Adipocyte (in vitro differentiated cells): ENCODE results near the gene OSBPL1A.

Experiments
- DNase-seq: peaks from one replicate; pipeline ENCODE4 v3.0.0-alpha.2; 2015; ENCODE audit warnings: low read depth
- H3K27me3 ChIP-seq: replicated peaks from 2 replicates; pipeline ENCODE4 v1.7.0; 2013; ENCODE audit warnings: mild to moderate bottlenecking, low read length, moderate library complexity; ENCODE audit not compliant: control insufficient read depth, insufficient read depth
- H3K36me3 ChIP-seq: 2 replicates; pipeline ENCODE4 v1.7.0; 2013; ENCODE audit warnings: low read length, mild to moderate bottlenecking, moderate library complexity; ENCODE audit not compliant: control insufficient read depth, insufficient read depth, severe bottlenecking
- H3K4me1 ChIP-seq: 2 replicates; pipeline ENCODE4 v1.7.0; 2013; ENCODE audit warnings: mild to moderate bottlenecking, low read length, moderate library complexity; ENCODE audit not compliant: control insufficient read depth, insufficient read depth
- H3K4me3 ChIP-seq: 2 replicates; pipeline ENCODE4 v1.7.0; 2013; ENCODE audit warnings: mild to moderate bottlenecking, low read length, moderate library complexity
- H3K9ac ChIP-seq: 2 replicates; pipeline ENCODE4 v1.7.0; 2013; ENCODE audit warnings: mild to moderate bottlenecking, low read length, moderate library complexity
- H3K9me3 ChIP-seq: 2 replicates; pipeline ENCODE4 v1.7.0; 2013; ENCODE audit warnings: mild to moderate bottlenecking, low read length, moderate library complexity; ENCODE audit not compliant: control insufficient read depth

OSBPL1A gene

GRCh38 chr18:24397694-24398368 lies at the start of gene OSBPL1A:
OSBPL1A (minus strand) TSS chr18:24397824; CDS start chr18:24377533, 20,291 bp downstream.
- H3K9ac ChIP-seq, result peak within 1 kb of the TSS; percentile 82
- no peaks in the 10 kb centered on the region for H3K27me3 ChIP-seq
- H3K4me3 ChIP-seq, result peak within 1 kb of the TSS; percentile 85
- no peaks in the 10 kb centered on the region for H3K36me3 ChIP-seq
- H3K4me1 ChIP-seq, result peaks cover 37% of the 10 kb centered on the region
- no peaks in the 10 kb centered on the region for H3K9me3 ChIP-seq
- peak; percentile 96 for DNase-seq

GRCh38 chr18:24446953-24447538 lies 49.4 kb upstream of the OSBPL1A start:
- peak; percentile 5 for DNase-seq
- Histone ChIP-seq H3K27me3 (no peaks in the 10 kb centered on the region), H3K4me1 (no peaks in the 10 kb centered on the region), H3K36me3 (peaks cover 92% of the 10 kb centered on the region), H3K9me3 (no peaks in the 10 kb centered on the region), H3K9ac (no peak overlapping the region), H3K4me3 (no peak overlapping the region)

- H3K4me3 ChIP-seq, result no peak overlapping the region
- peaks cover 93% of the 10 kb centered on the region for H3K36me3 ChIP-seq
- H3K27me3 ChIP-seq, result no peaks in the 10 kb centered on the region
- no peaks in the 10 kb centered on the region for H3K4me1 ChIP-seq
- no peak overlapping the region for H3K9ac ChIP-seq
- no peak for DNase-seq
- no peaks in the 10 kb centered on the region for H3K9me3 ChIP-seq
Observed at GRCh38 chr18:24446453-24446852, 48.8 kb upstream of the OSBPL1A start.

- Histone ChIP-seq H3K36me3 (peaks cover 84% of the 10 kb centered on the region), H3K9ac (no peak overlapping the region), H3K9me3 (no peaks in the 10 kb centered on the region), H3K4me3 (no peak overlapping the region), H3K4me1 (no peaks in the 10 kb centered on the region), H3K27me3 (no peaks in the 10 kb centered on the region)
- DNase-seq, result no peak
Observed at GRCh38 chr18:24443870-24444269, 46.2 kb upstream of the OSBPL1A start.

GRCh38 chr18:24436939-24437338 lies 39.3 kb upstream of the OSBPL1A start:
- no peak for DNase-seq
- Histone ChIP-seq H3K36me3 (peaks cover 50% of the 10 kb centered on the region), H3K9ac (no peak overlapping the region), H3K4me1 (no peaks in the 10 kb centered on the region), H3K27me3 (no peaks in the 10 kb centered on the region), H3K4me3 (no peak overlapping the region), H3K9me3 (no peaks in the 10 kb centered on the region)

- H3K4me3 ChIP-seq, result no peak overlapping the region
- no peaks in the 10 kb centered on the region for H3K27me3 ChIP-seq
- no peak for DNase-seq
- H3K4me1 ChIP-seq, result peaks cover 4% of the 10 kb centered on the region
- no peak overlapping the region for H3K9ac ChIP-seq
- peaks cover 24% of the 10 kb centered on the region for H3K36me3 ChIP-seq
- H3K9me3 ChIP-seq, result no peaks in the 10 kb centered on the region
Observed at GRCh38 chr18:24432618-24433017, 35.0 kb upstream of the OSBPL1A start.

DNA sequence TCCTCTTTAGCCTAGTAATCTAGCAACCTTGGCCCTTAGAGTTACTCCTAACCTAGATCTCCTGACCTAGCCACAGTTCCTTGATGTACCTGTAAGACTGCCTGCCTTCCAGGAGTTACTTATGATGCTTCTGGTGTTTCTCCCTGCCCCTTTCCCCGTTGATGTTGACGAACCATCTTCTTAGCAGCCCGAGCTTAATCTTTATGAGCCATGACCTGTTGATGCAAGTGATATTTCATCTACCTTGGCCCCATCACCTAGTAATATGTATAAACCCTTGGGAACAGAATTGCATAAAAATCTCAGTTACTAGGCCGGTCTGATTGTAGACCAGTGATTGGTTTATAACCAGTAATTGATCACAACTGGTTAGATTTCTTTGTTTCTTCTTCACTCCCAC lies 31.6 kb upstream of the OSBPL1A start:
- Histone ChIP-seq H3K27me3 (peaks cover 13% of the 10 kb centered on the region), H3K9me3 (peaks cover 5% of the 10 kb centered on the region), H3K36me3 (peaks cover 8% of the 10 kb centered on the region), H3K4me3 (no peak overlapping the region), H3K9ac (no peak overlapping the region), H3K4me1 (peaks cover 16% of the 10 kb centered on the region)
- DNase-seq, result no peak

- H3K27me3 ChIP-seq, result peaks cover 15% of the 10 kb centered on the region
- H3K4me1 ChIP-seq, result peaks cover 16% of the 10 kb centered on the region
- no peak for DNase-seq
- H3K4me3 ChIP-seq, result no peak overlapping the region
- H3K9ac ChIP-seq, result no peak overlapping the region
- peaks cover 7% of the 10 kb centered on the region for H3K9me3 ChIP-seq
- H3K36me3 ChIP-seq, result peaks cover 8% of the 10 kb centered on the region
Observed at GRCh38 chr18:24428709-24429108, 31.1 kb upstream of the OSBPL1A start.

DNA sequence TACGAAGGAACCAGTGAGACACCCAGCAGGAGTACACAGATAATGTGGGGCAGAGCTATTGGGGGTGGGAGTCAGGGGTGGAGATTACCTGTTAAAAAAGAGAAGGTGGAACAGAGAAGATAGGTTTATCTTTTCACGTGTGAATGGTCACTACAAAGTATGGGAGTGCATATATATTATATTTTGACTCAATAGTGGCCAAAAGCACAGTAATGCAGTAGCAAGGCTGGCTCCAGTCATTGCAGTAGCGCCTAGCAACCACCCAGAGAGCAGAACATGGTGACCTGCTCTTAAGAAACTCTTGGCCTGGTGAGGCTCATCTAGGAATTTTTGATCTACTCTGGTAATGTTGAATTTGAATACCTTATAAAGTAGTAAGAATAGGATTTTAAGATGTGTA lies 29.9 kb upstream of the OSBPL1A start:
- Histone ChIP-seq H3K4me1 (peaks cover 16% of the 10 kb centered on the region), H3K36me3 (peaks cover 8% of the 10 kb centered on the region), H3K27me3 (peaks cover 18% of the 10 kb centered on the region), H3K4me3 (peak overlapping the region; percentile 89), H3K9ac (peak overlapping the region; percentile 93), H3K9me3 (peaks cover 9% of the 10 kb centered on the region)
- peak; percentile 21 for DNase-seq

GRCh38 chr18:24426398-24427294 lies 29.0 kb upstream of the OSBPL1A start, which contains the start of gene IMPACT:
IMPACT (plus strand) TSS chr18:24426670; CDS start chr18:24426757, 87 bp downstream.
- H3K9me3 ChIP-seq, result peaks cover 9% of the 10 kb centered on the region
- peaks cover 8% of the 10 kb centered on the region for H3K36me3 ChIP-seq
- peak; percentile 89 for DNase-seq
- H3K4me1 ChIP-seq, result peaks cover 16% of the 10 kb centered on the region
- H3K4me3 ChIP-seq, result peak within 1 kb of the TSS; percentile 89
- peaks cover 18% of the 10 kb centered on the region for H3K27me3 ChIP-seq
- H3K9ac ChIP-seq, result peak within 1 kb of the TSS; percentile 93

DNA sequence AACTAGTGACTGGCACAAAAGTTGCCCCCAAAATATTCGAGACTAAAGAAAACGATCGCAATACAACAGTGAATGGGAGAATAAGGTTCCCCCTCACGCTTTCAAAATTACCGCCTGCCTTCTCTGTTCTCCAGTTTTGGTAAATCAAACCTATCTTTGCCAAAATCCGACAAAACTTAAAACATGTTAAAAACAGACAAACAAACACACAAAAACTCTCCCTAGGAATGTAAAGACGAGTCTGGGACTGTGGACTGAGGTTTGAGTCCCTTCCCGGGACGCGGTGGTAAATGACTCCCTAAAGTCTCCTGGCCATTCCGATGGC lies 28.4 kb upstream of the OSBPL1A start:
- Histone ChIP-seq H3K4me3 (peak overlapping the region; percentile 89), H3K9ac (peak overlapping the region; percentile 93)

More for the DNA sequence above, 28.4 kb upstream of the OSBPL1A start:
- peaks cover 4% of the 10 kb centered on the region for H3K36me3 ChIP-seq
- peaks cover 18% of the 10 kb centered on the region for H3K27me3 ChIP-seq
- DNase-seq, result no peak
- peaks cover 9% of the 10 kb centered on the region for H3K9me3 ChIP-seq
- H3K4me1 ChIP-seq, result peaks cover 16% of the 10 kb centered on the region
